Stimulated activated CD8-positive, alpha-beta memory T cell treated with anti-CD3 and anti-CD28 coated beads, Interleukin-12 subunit alpha, Interleukin-12 subunit beta, amount 100 ng/mL, for 24 hours (primary cell): ENCODE measurements around the gene LILRA6.
"Not testable (repeated sequence)": the region's sequence is repeated elsewhere in the genome, so short reads cannot be mapped to it uniquely, and the experiment has no call there.

Source experiments
- DNase-seq: peaks from one replicate; pipeline ENCODE4 v3.0.0-alpha.2; 2020; ENCODE audit errors: extremely low read depth

LILRA6 gene

DNA sequence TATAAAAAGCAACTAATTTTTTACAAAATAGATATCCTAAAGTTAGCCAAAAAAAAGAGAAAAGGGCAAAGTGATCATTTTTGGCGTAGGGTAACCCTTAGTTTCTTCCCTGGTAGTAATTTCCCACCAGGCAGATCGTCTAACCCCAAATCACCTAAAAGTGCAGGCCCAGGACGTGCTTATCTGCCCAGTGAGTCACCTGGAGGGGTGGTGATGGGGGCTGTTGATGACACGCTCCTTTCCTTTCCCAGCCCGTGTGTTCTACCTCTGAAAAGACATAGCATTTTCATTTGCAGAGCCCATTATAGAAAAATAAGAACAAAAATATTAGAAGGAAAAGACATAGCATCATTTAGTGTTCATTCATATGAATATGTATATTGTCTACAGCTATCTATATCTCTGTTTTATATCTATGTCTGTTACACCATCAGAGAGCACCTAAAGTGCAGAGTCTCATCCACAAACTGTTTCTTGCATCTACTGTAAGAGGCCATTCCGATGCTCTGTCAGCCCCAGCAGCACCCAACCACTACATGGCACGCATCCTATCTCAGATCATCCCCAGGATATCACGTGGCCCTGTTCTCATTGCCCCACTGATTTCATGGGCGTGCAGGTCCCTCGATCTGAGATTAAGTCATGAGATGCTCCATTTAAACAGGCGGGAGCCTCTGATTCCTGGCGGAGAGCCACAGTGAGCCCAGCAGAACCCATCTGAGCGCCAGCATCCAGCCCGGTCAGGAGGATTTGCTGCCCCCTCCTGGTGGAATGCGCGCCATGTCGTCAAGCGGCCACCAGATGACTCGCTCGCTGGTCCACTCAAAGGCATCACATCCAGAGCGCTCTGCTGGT is 11.3 kb downstream of the LILRA6 start:
- DNase-seq: no peak

DNA sequence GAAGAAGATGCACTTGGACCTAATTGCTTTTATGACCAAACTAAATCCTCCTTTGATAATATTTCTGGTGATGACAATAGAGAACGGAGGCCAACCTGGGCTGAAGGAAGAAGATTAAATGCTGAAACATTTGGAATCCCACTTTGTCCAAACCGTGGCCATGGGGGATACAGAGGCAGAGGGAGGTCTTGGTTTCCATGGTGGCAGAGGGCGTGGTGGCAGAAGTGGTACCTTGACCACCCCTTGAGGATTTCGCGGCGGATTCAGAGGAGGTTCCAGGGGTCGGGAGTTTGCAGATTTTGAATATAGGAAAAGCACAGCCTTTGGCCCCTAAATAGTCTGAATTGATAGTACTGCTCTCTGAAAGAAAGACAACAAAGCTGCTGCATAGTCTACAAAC is 12.6 kb downstream of the LILRA6 start:
- DNase-seq: no peak

DNA sequence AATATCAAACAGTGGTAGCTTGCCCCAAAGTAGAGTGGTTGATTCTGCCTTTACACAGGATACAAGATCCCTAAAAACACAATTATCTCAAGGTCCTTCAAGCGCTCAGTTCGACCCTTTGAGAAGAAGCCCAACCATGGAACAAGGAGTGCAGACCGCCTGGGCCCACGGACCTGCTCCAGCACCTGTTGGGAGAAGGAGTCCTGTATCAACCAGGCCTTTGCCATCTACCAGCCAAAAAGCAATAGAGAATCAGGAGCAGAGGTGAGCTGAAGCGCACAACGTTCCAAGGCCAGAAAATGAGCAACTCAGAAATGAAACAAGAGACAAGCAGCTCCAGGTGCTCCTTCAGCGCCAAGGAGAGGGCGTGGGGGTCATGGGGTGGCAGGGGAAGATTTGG is 13.4 kb downstream of the LILRA6 start:
- no peak for DNase-seq

GRCh38 chr19:54224619-54225018 is 18.0 kb downstream of the LILRA6 start:
- DNase-seq: not testable (repeated sequence)

- DNase-seq: not testable (repeated sequence)
These were observed 18.7 kb downstream of the LILRA6 start for GRCh38 chr19:54223937-54224281.

DNA sequence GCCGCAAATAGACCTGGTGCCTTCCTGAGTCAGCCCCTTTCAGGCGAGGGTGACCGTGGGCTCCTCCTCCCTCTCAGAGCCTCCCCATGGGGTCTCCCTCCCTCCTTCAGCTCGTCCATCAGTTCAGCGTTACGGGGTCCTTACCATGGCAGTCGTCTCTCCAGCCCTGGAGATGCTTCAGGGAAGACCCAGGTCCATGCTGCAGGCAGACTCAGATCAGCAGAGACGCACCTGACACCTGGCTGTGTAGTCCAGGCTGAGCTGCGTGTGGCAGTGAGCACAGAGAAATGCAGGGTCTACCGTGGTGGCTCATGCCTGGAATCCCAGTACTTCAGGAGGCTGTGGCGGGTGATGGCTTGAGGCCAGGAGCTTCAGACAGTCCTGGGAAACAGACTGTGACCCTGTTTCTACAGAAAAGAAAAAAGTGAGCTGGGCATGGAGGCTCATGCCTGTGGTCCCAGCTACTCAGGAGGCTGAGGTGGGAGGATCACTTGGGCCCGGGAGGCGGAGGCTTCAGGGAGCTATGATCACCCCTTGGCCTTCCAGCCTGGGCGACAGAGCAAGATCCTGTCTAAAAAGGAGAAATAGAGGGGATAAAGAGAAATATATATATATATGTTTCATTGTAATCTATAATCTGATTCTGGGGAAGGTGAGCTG is 19.2 kb downstream of the LILRA6 start:
- not testable (repeated sequence) for DNase-seq

- not testable (repeated sequence) for DNase-seq
These were observed 19.9 kb downstream of the LILRA6 start, which contains the start of gene LILRB3 for GRCh38 chr19:54222474-54223276. Gene LILRB3, minus strand, starts transcription at chr19:54223007. Its CDS starts 31 bp downstream, at chr19:54222976.

DNA sequence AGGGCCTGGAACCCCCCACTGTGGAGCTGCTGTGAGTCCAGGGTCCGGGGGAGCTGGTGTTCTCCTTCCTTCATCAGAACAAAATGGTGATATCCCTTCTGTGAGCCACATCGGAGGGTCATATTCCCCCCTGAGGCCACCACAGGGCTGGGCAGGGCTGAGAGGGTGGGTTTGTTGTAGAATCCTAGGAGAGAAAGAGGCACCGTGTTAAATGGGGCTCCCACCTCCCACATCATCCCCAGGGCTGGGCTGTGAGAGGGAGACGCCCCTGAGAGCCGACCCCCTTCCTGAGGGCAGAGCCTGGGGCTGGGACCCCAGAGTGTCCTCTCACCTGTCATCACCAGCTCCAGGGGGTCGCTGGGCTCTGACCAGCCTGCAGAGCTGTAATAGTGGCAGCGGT is 20.6 kb downstream of the LILRA6 start:
- DNase-seq: not testable (repeated sequence)

DNA sequence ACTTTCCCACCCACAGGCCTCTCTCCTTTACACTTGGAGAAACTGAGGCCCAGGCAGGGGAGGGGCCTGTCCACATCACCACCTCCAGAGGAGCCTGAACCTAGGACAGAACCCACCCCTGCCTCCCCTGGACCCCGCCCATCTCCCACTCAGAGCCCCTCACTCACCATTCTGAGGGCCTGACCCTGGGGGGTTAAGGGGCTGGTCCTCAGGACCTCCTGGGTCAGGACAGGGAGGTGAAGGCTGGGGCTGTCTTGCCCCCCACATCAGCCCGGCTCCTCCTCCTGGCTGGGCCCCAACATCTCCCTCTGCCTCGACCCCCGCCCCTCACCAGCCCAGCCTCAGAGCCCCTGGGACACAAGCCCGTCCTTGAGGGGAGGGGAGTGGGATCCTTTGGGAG is 22.9 kb downstream of the LILRA6 start:
- DNase-seq: not testable (repeated sequence)

DNA sequence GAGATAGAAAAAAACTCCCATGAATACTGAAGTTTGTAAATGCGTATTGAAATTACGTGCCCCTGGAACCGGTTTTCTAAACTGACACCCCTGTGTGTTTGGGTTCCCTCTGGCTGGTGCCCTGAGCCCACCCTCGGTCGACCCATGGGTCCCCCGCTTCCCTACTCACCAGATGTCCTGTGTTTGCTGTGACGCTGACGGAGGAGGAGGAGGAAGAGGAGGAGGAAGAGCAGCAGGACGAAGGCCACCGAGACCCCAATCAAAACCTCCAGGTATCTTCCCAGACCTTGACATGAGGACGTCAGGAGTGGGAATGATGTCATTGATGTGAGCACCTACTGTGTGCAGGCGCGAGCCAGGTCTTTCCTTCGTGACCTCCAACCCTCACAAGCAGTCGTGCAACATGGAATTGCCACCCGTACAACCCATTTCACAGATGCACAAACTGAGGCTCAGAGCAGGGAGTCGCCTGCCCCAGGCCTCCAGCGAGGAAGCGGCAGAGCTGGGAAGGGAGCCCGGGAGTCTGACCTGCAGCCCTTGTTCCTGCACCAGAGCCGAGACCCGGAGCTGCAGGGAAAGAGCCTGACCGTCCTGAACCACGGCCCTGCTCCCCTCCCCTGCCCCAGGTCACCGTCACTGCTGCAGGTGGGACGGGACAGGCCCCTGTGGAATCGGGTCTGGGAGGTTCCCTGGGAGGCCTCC is 23.5 kb downstream of the LILRA6 start:
- DNase-seq: no peak

DNA sequence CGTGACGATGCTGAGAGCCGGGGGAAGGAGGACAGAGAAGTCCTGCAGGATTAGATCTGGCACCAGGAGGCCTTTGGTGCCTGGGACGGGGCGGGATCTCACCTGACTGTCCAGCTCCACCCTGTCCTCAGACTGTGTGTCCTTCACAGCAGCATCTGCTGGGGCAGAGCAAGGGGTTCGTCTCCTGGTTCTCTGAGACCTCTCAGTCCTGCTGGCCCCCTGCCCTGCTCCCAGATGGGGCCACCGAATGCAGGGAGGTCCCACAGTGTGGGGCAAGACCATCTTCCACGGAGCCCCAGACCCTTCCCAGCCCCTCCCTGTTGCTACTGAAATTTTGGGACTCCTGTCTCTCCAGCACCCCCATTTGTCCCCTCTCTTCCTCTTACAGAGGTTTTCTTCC is 24.3 kb downstream of the LILRA6 start:
- DNase-seq: no peak

- DNase-seq: not testable (repeated sequence)
These were observed 24.9 kb downstream of the LILRA6 start for GRCh38 chr19:54217517-54218247.

DNA sequence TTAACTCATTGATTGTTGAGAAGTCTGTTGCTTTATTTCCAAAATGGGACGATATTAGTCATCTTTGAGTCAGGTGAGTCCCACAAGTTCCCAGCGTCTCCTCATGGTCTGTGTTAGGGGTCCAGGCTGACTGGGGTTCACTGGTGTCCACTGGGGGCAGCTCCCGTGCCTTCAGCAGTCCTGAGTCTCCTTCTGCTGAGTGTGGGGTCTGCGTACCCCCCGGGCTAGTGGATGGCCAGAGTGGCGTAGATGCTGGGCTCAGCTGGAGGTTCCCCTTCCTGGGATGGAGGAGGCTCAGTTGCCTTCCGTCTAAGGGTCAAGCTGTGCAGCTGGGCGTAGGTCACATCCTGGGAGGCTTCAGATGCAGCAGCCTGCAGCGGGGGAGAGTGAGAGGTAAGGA is 25.7 kb downstream of the LILRA6 start:
- DNase-seq: no peak

GRCh38 chr19:54214734-54215133 is 27.9 kb downstream of the LILRA6 start:
- not testable (repeated sequence) for DNase-seq

DNA sequence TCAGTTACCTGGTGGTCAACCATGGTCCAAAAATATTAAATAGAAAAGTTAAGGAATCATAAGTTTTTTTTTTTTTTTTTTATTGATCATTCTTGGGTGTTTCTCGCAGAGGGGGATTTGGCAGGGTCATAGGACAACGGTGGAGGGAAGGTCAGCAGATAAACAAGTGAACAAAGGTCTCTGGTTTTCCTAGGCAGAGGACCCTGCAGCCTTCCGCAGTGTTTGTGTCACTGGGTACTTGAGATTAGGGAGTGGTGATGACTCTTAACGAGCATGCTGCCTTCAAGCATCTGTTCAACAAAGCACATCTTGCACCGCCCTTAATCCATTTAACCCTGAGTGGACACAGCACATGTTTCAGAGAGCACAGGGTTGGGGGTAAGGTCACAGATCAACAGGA is 28.4 kb downstream of the LILRA6 start:
- DNase-seq: not testable (repeated sequence)

DNA sequence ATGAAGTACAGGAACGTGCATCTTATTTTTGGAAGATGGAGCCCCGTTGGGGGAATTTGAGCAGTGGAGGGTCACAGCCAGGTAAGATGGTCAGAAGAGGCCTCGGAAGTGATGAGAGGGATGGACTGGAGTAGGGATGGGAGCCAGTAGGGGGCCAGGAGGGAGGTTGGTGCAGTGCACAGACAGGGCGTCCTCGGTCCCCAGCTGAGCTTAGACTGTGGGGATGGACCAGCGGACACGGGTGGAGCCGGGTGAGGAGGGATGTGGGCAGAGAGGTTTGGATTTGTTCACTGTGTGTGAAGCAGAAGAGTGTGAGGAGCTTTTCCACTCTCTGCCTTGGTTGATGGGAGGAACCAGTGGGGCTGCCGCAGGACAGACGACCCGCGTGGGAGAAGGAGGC is 31.4 kb downstream of the LILRA6 start:
- no peak for DNase-seq

- no peak for DNase-seq
These were observed 32.6 kb downstream of the LILRA6 start for GRCh38 chr19:54209811-54210494.

GRCh38 chr19:54209058-54209810 is 33.4 kb downstream of the LILRA6 start:
- no peak for DNase-seq

GRCh38 chr19:54208784-54209057 is 33.9 kb downstream of the LILRA6 start:
- DNase-seq: no peak
